Measurements from ENCODE around the gene CNNM1. TPM values are rescaled to one million over a fixed set of nuclear protein-coding genes. Genes with fewer than 3 reads are reported as not detected.

The CNNM1 gene
- total RNA-seq, 4 donors from 2014 or later = 1.9 to 3.6 (median 2.8) TPM

DNA sequence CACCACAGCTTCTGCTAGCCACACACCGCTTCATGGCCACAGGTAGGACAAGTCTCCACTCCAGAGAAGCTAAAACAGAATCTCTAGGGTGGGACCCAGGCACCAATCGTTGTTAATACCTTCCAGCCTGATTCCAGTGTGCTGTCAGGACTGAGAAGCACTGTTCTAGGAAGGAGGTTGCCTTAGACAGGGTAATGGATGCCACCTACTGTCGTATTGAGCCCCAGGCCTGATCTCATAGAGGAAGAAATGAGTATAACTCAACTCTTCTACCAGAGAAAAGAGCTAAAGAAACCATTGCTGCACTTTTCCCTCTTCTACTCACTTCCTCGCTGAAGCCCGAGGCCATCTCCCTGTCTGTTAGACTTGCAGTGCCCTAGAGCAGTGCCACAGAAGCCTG is 31.8 kb downstream of the CNNM1 start:
- intact Hi-C loops (cut with DNase I; ENCODE audit: low total_unique reads) = no loop called here
- no peak for DNase-seq (ENCODE audit: low spot score in 2 of 2)
- 69 to 80% methylated on average over 5 of the region's 5 CpGs for WGBS, 2 donors
- TF ChIP-seq, protein P1, sequence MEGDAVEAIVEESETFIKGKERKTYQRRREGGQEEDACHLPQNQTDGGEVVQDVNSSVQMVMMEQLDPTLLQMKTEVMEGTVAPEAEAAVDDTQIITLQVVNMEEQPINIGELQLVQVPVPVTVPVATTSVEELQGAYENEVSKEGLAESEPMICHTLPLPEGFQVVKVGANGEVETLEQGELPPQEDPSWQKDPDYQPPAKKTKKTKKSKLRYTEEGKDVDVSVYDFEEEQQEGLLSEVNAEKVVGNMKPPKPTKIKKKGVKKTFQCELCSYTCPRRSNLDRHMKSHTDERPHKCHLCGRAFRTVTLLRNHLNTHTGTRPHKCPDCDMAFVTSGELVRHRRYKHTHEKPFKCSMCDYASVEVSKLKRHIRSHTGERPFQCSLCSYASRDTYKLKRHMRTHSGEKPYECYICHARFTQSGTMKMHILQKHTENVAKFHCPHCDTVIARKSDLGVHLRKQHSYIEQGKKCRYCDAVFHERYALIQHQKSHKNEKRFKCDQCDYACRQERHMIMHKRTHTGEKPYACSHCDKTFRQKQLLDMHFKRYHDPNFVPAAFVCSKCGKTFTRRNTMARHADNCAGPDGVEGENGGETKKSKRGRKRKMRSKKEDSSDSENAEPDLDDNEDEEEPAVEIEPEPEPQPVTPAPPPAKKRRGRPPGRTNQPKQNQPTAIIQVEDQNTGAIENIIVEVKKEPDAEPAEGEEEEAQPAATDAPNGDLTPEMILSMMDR (IDR thresholded peaks at IDR 0.05) = no peak
- TF ChIP-seq POLR2A (IDR thresholded peaks at IDR 0.05) = no peak
- H3K4me3 ChIP-seq (ENCODE audit: low read depth, poor library complexity, severe bottlenecking) = no peak overlapping the region

DNA sequence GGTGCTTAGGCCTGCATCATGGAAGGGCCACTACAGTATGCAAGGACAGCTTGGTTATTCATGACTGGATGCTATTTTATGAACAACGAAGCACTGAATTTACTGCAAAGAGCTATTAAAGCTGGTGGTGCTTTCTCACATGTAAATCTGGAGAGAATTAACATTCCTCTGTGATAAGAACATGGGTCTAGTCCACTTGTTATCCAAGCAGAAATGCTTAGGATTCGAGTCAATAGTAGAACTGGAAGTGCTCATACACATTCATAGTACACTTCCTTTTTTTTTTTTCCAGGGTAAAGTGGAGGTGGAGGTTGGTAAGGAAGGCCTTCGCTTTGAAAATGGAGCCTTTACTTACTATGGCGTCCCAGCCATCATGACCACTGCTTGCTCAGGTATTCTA is 35.0 kb downstream of the CNNM1 start:
- intact Hi-C loops (cut with DNase I; ENCODE audit: low total_unique reads) = no loop called here
- DNase-seq (ENCODE audit: low spot score in 2 of 2) = no peak
- WGBS, 2 donors = 74 to 75% methylated on average over 4 of the region's 4 CpGs
- TF ChIP-seq, protein P1 (IDR thresholded peaks at IDR 0.05) = no peak
- no peak for TF ChIP-seq POLR2A (IDR thresholded peaks at IDR 0.05)
- no peak overlapping the region for H3K4me3 ChIP-seq (ENCODE audit: low read depth, poor library complexity, severe bottlenecking)

DNA sequence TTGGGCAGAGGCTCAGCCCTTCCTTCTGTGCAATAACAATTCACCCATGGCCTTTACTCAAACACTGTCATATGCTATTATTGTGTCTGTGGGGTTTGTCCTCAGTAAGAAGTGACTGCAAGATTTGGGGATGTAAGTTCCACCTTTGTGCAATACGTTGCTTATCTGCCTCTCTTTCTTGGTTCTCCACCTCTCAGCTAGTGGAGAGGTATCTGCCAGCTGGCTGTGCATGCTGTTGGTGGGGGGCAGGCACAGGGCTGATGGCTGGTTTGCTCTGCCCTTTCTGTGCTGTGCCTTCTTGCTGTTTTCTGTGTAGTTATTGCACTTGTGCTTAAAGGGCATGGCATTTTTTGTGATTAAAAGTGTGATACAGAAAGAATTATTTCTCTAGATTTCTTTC is 36.2 kb downstream of the CNNM1 start:
- DNase-seq (ENCODE audit: low spot score in 2 of 2) = no peak
- H3K4me3 ChIP-seq (ENCODE audit: low read depth, poor library complexity, severe bottlenecking) = no peak overlapping the region
- 27 to 58% methylated on average over 1 of the region's 1 CpG for WGBS, 2 donors
- TF ChIP-seq POLR2A (IDR thresholded peaks at IDR 0.05) = no peak
- TF ChIP-seq, protein P1 (IDR thresholded peaks at IDR 0.05) = no peak
- intact Hi-C loops (cut with DNase I; ENCODE audit: low total_unique reads) = no loop called here

DNA sequence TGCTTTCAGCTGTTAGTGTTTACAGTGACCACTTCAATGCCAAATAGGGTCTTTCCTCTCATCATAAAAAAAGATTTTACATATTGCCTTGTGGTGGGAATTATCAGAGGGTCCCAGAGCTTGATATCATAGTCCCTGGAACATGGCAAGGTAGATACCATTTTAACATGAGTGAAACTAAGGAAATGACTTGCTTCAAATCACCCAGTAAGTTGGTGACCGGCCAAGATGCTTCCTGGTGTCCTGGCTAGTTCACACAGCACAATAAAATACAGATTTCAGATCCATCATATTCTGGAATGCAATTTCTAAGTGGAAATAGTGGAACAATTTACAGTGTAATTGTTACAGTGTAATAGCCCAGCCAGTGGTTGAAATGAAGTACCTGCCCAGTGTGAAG is 36.6 kb downstream of the CNNM1 start:
- 73 to 84% methylated on average over 1 of the region's 1 CpG for WGBS, 2 donors
- intact Hi-C loops (cut with DNase I; ENCODE audit: low total_unique reads) = no loop called here
- TF ChIP-seq POLR2A (IDR thresholded peaks at IDR 0.05) = no peak
- TF ChIP-seq, protein P1 (IDR thresholded peaks at IDR 0.05) = no peak
- DNase-seq (ENCODE audit: low spot score in 2 of 2) = no peak
- no peak overlapping the region for H3K4me3 ChIP-seq (ENCODE audit: low read depth, poor library complexity, severe bottlenecking)

DNA sequence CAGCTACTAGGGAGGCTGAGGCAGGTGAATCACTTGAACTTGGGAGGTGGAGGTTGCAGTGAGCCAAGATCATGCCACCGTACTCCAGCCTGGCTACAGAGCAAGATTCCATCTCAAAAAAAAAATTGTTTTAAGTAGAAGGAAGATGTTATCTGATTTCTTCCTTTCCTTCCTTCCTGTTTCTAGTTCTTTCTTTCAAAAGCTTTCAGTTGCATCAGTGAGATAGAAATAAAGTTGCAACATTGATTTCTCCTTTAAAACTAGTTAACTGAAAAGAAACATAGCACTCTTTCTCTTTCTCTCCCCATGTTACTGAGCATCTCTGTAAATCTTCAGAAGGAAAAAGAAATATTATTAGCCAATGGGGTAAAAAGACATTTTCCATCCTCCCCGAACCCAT is 37.5 kb downstream of the CNNM1 start:
- intact Hi-C loops (cut with DNase I; ENCODE audit: low total_unique reads) = no loop called here
- no peak for DNase-seq (ENCODE audit: low spot score in 2 of 2)
- no peak overlapping the region for H3K4me3 ChIP-seq (ENCODE audit: low read depth, poor library complexity, severe bottlenecking)
- TF ChIP-seq POLR2A (IDR thresholded peaks at IDR 0.05) = no peak
- TF ChIP-seq, protein P1 (IDR thresholded peaks at IDR 0.05) = no peak
- WGBS, 2 donors = 68 to 74% methylated on average over 2 of the region's 2 CpGs

DNA sequence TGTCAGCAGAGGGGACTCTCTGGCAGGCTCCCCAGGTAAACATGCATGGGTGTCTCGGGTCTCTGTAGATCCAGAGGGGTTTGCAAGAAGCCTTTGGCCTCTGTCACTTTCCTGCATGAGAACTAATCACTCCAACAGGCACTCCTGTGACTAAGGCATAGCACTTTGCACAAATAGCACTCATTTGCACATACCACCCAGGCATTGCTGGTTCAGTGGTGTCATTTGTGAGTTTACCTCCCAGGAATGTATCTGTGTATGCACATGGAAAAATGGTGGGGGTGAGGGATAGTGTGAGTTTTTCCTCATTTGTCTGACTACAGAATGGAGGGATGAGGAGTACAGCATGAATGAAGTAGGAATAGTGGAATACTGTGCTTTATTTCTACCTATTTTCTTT is 39.5 kb downstream of the CNNM1 start:
- WGBS, 2 donors = 67 to 85% methylated on average over 1 of the region's 1 CpG
- no peak for DNase-seq (ENCODE audit: low spot score in 2 of 2)
- no peak overlapping the region for H3K4me3 ChIP-seq (ENCODE audit: low read depth, poor library complexity, severe bottlenecking)
- intact Hi-C loops (cut with DNase I; ENCODE audit: low total_unique reads) = no loop called here
- TF ChIP-seq, protein P1 (IDR thresholded peaks at IDR 0.05) = no peak
- no peak for TF ChIP-seq POLR2A (IDR thresholded peaks at IDR 0.05)

Measured in lower leg skin (tissue), 4 donors.